Adipocyte (in vitro differentiated cells): ENCODE data around the gene COPS7A.

Experiments used
- DNase-seq: peaks from one replicate; pipeline ENCODE4 v3.0.0-alpha.2; 2015; ENCODE audit warnings: low read depth
- H3K27me3 ChIP-seq: replicated peaks from 2 replicates; pipeline ENCODE4 v1.7.0; 2013; ENCODE audit warnings: mild to moderate bottlenecking, low read length, moderate library complexity; ENCODE audit not compliant: control insufficient read depth, insufficient read depth
- H3K36me3 ChIP-seq: 2 replicates; pipeline ENCODE4 v1.7.0; 2013; ENCODE audit warnings: low read length, mild to moderate bottlenecking, moderate library complexity; ENCODE audit not compliant: control insufficient read depth, insufficient read depth, severe bottlenecking
- H3K4me1 ChIP-seq: 2 replicates; pipeline ENCODE4 v1.7.0; 2013; ENCODE audit warnings: mild to moderate bottlenecking, low read length, moderate library complexity; ENCODE audit not compliant: control insufficient read depth, insufficient read depth
- H3K4me3 ChIP-seq: 2 replicates; pipeline ENCODE4 v1.7.0; 2013; ENCODE audit warnings: mild to moderate bottlenecking, low read length, moderate library complexity
- H3K9ac ChIP-seq: 2 replicates; pipeline ENCODE4 v1.7.0; 2013; ENCODE audit warnings: mild to moderate bottlenecking, low read length, moderate library complexity
- H3K9me3 ChIP-seq: 2 replicates; pipeline ENCODE4 v1.7.0; 2013; ENCODE audit warnings: mild to moderate bottlenecking, low read length, moderate library complexity; ENCODE audit not compliant: control insufficient read depth

The COPS7A gene

GRCh38 chr12:6695313-6696045, 28.4 kb upstream of the COPS7A start:
- H3K9me3 ChIP-seq, result no peaks in the 10 kb centered on the region
- DNase-seq, result no peak

GRCh38 chr12:6696690-6697583, 26.9 kb upstream of the COPS7A start:
- Histone ChIP-seq H3K9ac (no peak overlapping the region), H3K36me3 (no peaks in the 10 kb centered on the region), H3K27me3 (peaks cover 12% of the 10 kb centered on the region), H3K9me3 (no peaks in the 10 kb centered on the region), H3K4me3 (no peak overlapping the region), H3K4me1 (peaks cover 4% of the 10 kb centered on the region)
- no peak for DNase-seq

More at GRCh38 chr12:6695313-6696045, 28.4 kb upstream of the COPS7A start:
- Histone ChIP-seq H3K27me3 (no peaks in the 10 kb centered on the region), H3K36me3 (no peaks in the 10 kb centered on the region), H3K9ac (no peak overlapping the region), H3K4me1 (peaks cover 10% of the 10 kb centered on the region), H3K4me3 (no peak overlapping the region)

- Histone ChIP-seq H3K36me3 (no peaks in the 10 kb centered on the region), H3K9ac (no peak overlapping the region), H3K27me3 (peaks cover 17% of the 10 kb centered on the region), H3K4me1 (peaks cover 4% of the 10 kb centered on the region), H3K9me3 (no peaks in the 10 kb centered on the region), H3K4me3 (no peak overlapping the region)
- DNase-seq, result peak; percentile 63
Measured at GRCh38 chr12:6697584-6698351, 26.1 kb upstream of the COPS7A start.

- no peaks in the 10 kb centered on the region for H3K9me3 ChIP-seq
- H3K9ac ChIP-seq, result no peak overlapping the region
- no peak for DNase-seq
- peaks cover 4% of the 10 kb centered on the region for H3K4me1 ChIP-seq
- no peaks in the 10 kb centered on the region for H3K36me3 ChIP-seq
- H3K27me3 ChIP-seq, result peaks cover 19% of the 10 kb centered on the region
- H3K4me3 ChIP-seq, result no peak overlapping the region
Measured at GRCh38 chr12:6698352-6699046, 25.3 kb upstream of the COPS7A start.

GRCh38 chr12:6699259-6699988, 24.4 kb upstream of the COPS7A start:
- Histone ChIP-seq H3K9me3 (no peaks in the 10 kb centered on the region), H3K4me1 (peaks cover 4% of the 10 kb centered on the region), H3K4me3 (no peak overlapping the region), H3K27me3 (peaks cover 25% of the 10 kb centered on the region), H3K9ac (no peak overlapping the region), H3K36me3 (no peaks in the 10 kb centered on the region)
- DNase-seq, result no peak

- Histone ChIP-seq H3K9me3 (no peaks in the 10 kb centered on the region), H3K4me1 (peaks cover 4% of the 10 kb centered on the region), H3K27me3 (peaks cover 30% of the 10 kb centered on the region), H3K36me3 (no peaks in the 10 kb centered on the region), H3K9ac (no peak overlapping the region), H3K4me3 (peak overlapping the region; percentile 52)
- DNase-seq, result peak; percentile 55
Measured at GRCh38 chr12:6699989-6700645, 23.7 kb upstream of the COPS7A start.

GRCh38 chr12:6700646-6701051, 23.2 kb upstream of the COPS7A start, which contains the start of gene PIANP:
Gene PIANP, minus strand, starts transcription at chr12:6700815. Its CDS starts 2,754 bp downstream, at chr12:6698061.
- H3K4me1 ChIP-seq, result peaks cover 4% of the 10 kb centered on the region
- no peaks in the 10 kb centered on the region for H3K9me3 ChIP-seq
- peaks cover 30% of the 10 kb centered on the region for H3K27me3 ChIP-seq
- H3K36me3 ChIP-seq, result no peaks in the 10 kb centered on the region
- no peak within 1 kb of the TSS for H3K9ac ChIP-seq
- H3K4me3 ChIP-seq, result peak within 1 kb of the TSS; percentile 68
- peak; percentile 88 for DNase-seq

- Histone ChIP-seq H3K9me3 (no peaks in the 10 kb centered on the region), H3K36me3 (no peaks in the 10 kb centered on the region), H3K4me1 (peaks cover 4% of the 10 kb centered on the region), H3K27me3 (peaks cover 30% of the 10 kb centered on the region), H3K9ac (no peak overlapping the region), H3K4me3 (peak overlapping the region; percentile 68)
- DNase-seq, result peak; percentile 30
Measured at GRCh38 chr12:6701078-6701768, 22.6 kb upstream of the COPS7A start.

GRCh38 chr12:6703631-6704030, 20.2 kb upstream of the COPS7A start:
- Histone ChIP-seq H3K9me3 (no peaks in the 10 kb centered on the region), H3K9ac (no peak overlapping the region), H3K4me3 (no peak overlapping the region), H3K27me3 (peaks cover 30% of the 10 kb centered on the region), H3K4me1 (peaks cover 4% of the 10 kb centered on the region), H3K36me3 (no peaks in the 10 kb centered on the region)
- no peak for DNase-seq
